H9 (cell line): ENCODE measurements around the gene ZC3H12C. TPM values are rescaled to one million over a fixed set of nuclear protein-coding genes. Genes with fewer than 3 reads are reported as not detected.

ENCODE experiments used
- DNase-seq: peaks from one replicate; pipeline ENCODE4 v3.0.0-alpha.2; 2017
- H2AFZ ChIP-seq: one replicate; pipeline ENCODE4 v1.6.1; 2013; ENCODE audit warnings: mild to moderate bottlenecking, low read length, control low read depth, moderate library complexity
- H2AK5ac ChIP-seq: 2 replicates; pipeline ENCODE4 v1.6.1; 2013; ENCODE audit warnings: low read length, control low read depth, mixed read lengths; ENCODE audit not compliant: insufficient read length
- H2BK120ac ChIP-seq: one replicate; pipeline ENCODE4 v1.6.1; 2013; ENCODE audit warnings: low read depth, mild to moderate bottlenecking, low read length, control low read depth, inconsistent platforms; ENCODE audit not compliant: poor library complexity, severe bottlenecking
- H2BK12ac ChIP-seq: 2 replicates; pipeline ENCODE4 v1.6.1; 2013; ENCODE audit warnings: low read length, control low read depth, mixed read lengths, low read depth; ENCODE audit not compliant: insufficient read length
- H2BK15ac ChIP-seq: 2 replicates; pipeline ENCODE4 v1.6.1; 2013; ENCODE audit warnings: low read depth, low read length, control low read depth
- H2BK20ac ChIP-seq: one replicate; pipeline ENCODE4 v1.6.1; 2013; ENCODE audit warnings: low read depth, mild to moderate bottlenecking, low read length, control low read depth, inconsistent platforms; ENCODE audit not compliant: poor library complexity, severe bottlenecking
- H2BK5ac ChIP-seq: 2 replicates; pipeline ENCODE4 v1.6.1; 2013; ENCODE audit warnings: low read length, control low read depth, mixed read lengths; ENCODE audit not compliant: insufficient read length
- H3K14ac ChIP-seq: 2 replicates; pipeline ENCODE4 v1.6.1; 2013; ENCODE audit warnings: low read length, control low read depth; ENCODE audit not compliant: insufficient read depth
- H3K18ac ChIP-seq: 2 replicates; pipeline ENCODE4 v1.6.1; 2013; ENCODE audit warnings: low read depth, mild to moderate bottlenecking, mixed read lengths, low read length, control low read depth; ENCODE audit not compliant: insufficient read length
- H3K23ac ChIP-seq: 2 replicates; pipeline ENCODE4 v1.6.1; 2013; ENCODE audit warnings: low read length, control low read depth, mixed read lengths, low read depth; ENCODE audit not compliant: insufficient read length
- H3K23me2 ChIP-seq: 2 replicates; pipeline ENCODE4 v1.6.1; 2013; ENCODE audit warnings: low read depth, mild to moderate bottlenecking, mixed read lengths, low read length, control low read depth; ENCODE audit not compliant: insufficient read length, poor library complexity, severe bottlenecking
- H3K27ac ChIP-seq: 2 replicates; pipeline ENCODE4 v1.5.1; 2013; ENCODE audit warnings: low read length, control low read depth, mixed read lengths, low read depth; ENCODE audit not compliant: insufficient read length
- H3K27me3 ChIP-seq: 2 replicates; pipeline ENCODE4 v1.6.1; 2013; ENCODE audit warnings: low read length, control low read depth, inconsistent platforms; ENCODE audit not compliant: insufficient read depth
- H3K4ac ChIP-seq: 2 replicates; pipeline ENCODE4 v1.6.1; 2013; ENCODE audit warnings: low read depth, mild to moderate bottlenecking, control low read depth, inconsistent platforms, low read length, moderate library complexity
- H3K4me1 ChIP-seq: 2 replicates; pipeline ENCODE4 v1.6.1; 2013; ENCODE audit warnings: low read length, control low read depth, inconsistent platforms; ENCODE audit not compliant: insufficient read depth
- H3K4me2 ChIP-seq: 2 replicates; pipeline ENCODE4 v1.6.1; 2013; ENCODE audit warnings: low read length, control low read depth, mixed read lengths; ENCODE audit not compliant: insufficient read length, insufficient read depth
- H3K56ac ChIP-seq: 2 replicates; pipeline ENCODE4 v1.6.1; 2013; ENCODE audit warnings: low read depth, mild to moderate bottlenecking, mixed read lengths, low read length, control low read depth; ENCODE audit not compliant: insufficient read length
- H3K79me1 ChIP-seq: 2 replicates; pipeline ENCODE4 v1.6.1; 2013; ENCODE audit warnings: low read depth, mild to moderate bottlenecking, moderate library complexity, low read length, control low read depth, inconsistent platforms; ENCODE audit not compliant: insufficient read depth, poor library complexity, severe bottlenecking
- H3K79me2 ChIP-seq: 2 replicates; pipeline ENCODE4 v1.6.1; 2013; ENCODE audit warnings: low read length, control low read depth, inconsistent platforms; ENCODE audit not compliant: insufficient read depth
- H3K9ac ChIP-seq: 2 replicates; pipeline ENCODE4 v1.6.1; 2013; ENCODE audit warnings: low read length, control low read depth, mixed read lengths; ENCODE audit not compliant: insufficient read length; ENCODE audit errors: extremely low read depth
- H3K9me3 ChIP-seq: one replicate; pipeline ENCODE4 v1.6.1; 2013; ENCODE audit warnings: low read depth, low read length, inconsistent platforms; ENCODE audit not compliant: control insufficient read depth
- H3T11ph ChIP-seq: one replicate; pipeline ENCODE4 v1.6.1; 2013; ENCODE audit warnings: mild to moderate bottlenecking, low read length, control low read depth, inconsistent platforms
- H4K20me1 ChIP-seq: one replicate; pipeline ENCODE4 v1.6.1; 2013; ENCODE audit not compliant: control insufficient read depth, insufficient read length, insufficient read depth
- H4K5ac ChIP-seq: 2 replicates; pipeline ENCODE4 v1.6.1; 2013; ENCODE audit warnings: low read depth, mild to moderate bottlenecking, mixed read lengths, low read length, control low read depth; ENCODE audit not compliant: insufficient read length
- H4K8ac ChIP-seq: replicated peaks from 2 replicates; pipeline ENCODE4 v1.6.1; 2013; ENCODE audit warnings: low read length, control low read depth, mixed read lengths, low read depth; ENCODE audit not compliant: insufficient read length
- H4K91ac ChIP-seq: 2 replicates; pipeline ENCODE4 v1.6.1; 2013; ENCODE audit warnings: low read depth, mild to moderate bottlenecking, moderate library complexity, mixed read lengths, low read length, control low read depth; ENCODE audit not compliant: insufficient read length
- H3K27ac Mint-ChIP-seq, 3 experiments: 2 replicates in 2 of 3; 3 replicates in 1 of 3; pipeline ENCODE4 v1.8.0; 2020 to 2021; ENCODE audit warnings: mixed read lengths in 3 of 3, mild to moderate bottlenecking in 1 of 3, moderate library complexity in 1 of 3
- H3K27me3 Mint-ChIP-seq: 2 replicates; pipeline ENCODE4 v1.8.0; 2021; ENCODE audit warnings: low read depth, mild to moderate bottlenecking, moderate library complexity, mixed read lengths
- H3K36me3 Mint-ChIP-seq, 3 experiments: 2 replicates in 2 of 3; 3 replicates in 1 of 3; pipeline ENCODE4 v1.8.0; 2020 to 2021; ENCODE audit warnings: low read depth in 3 of 3, mixed read lengths in 3 of 3; ENCODE audit not compliant: insufficient read depth in 1 of 3
- H3K4me1 Mint-ChIP-seq, 2 experiments: 2 replicates each; pipeline ENCODE4 v1.8.0; 2020; ENCODE audit warnings: mixed read lengths in 2 of 2
- H3K4me3 Mint-ChIP-seq, 2 experiments: 2 replicates in 1 of 2; 3 replicates in 1 of 2; pipeline ENCODE4 v1.8.0; 2020 to 2021; ENCODE audit warnings: mild to moderate bottlenecking in 2 of 2, mixed read lengths in 2 of 2, moderate library complexity in 1 of 2
- H3K9me3 Mint-ChIP-seq, 2 experiments: 2 replicates in 1 of 2; 3 replicates in 1 of 2; pipeline ENCODE4 v1.8.0; 2020; ENCODE audit warnings: mild to moderate bottlenecking in 2 of 2, mixed read lengths in 2 of 2, moderate library complexity in 1 of 2
- WGBS: extraction: QIAGEN DNeasy Blood & Tissue Kit; methylation state at CpG from one replicate; pipeline ENCODE4 v1.1.7; 2013; ENCODE audit warnings: missing lambda C conversion rate, low lambda C conversion rate, mixed read lengths; ENCODE audit not compliant: insufficient read length; ENCODE audit errors: extremely low coverage; 5-methylcytosine and 5-hydroxymethylcytosine counted together
- total RNA-seq: library from RNA; stranded (reverse); gene quantifications from 2 replicates; pipeline ENCODE4 v1.2.1, GENCODE V29; 2021
- TF ChIP-seq, protein P1 (sequence below): fragments of 200-600 bp; sonication (generic); conservative IDR thresholded peaks from 3 replicates; pipeline ENCODE4 v1.8.0; 2021; ENCODE audit warnings: antibody characterized with exemption, mild to moderate bottlenecking

ZC3H12C gene
- total RNA-seq, 1 experiment from 2014 or later = 4.8 TPM

DNA sequence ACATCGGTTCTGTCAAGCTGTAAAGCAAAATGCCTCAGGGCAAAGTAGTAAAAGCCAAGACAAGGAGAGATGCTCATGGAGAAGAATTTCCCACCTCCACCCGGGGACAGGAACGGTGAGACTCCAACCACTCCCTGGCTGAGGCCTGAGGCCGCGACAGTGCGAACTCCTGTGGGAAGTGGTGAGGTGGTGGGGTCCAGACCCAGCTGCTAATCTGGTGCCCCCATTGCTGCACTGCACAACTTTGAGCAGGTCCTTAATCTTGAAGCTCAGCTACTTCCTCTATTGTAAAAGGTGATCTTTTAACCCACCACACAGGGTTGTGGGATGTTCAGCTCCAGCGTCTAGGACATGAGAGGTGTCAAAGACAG, 83.9 kb downstream of the ZC3H12C start:
- no peak overlapping the region for H2BK12ac ChIP-seq
- no peak overlapping the region for H2BK15ac ChIP-seq
- no peak overlapping the region for H3K27ac ChIP-seq
- no peak overlapping the region for H3K23ac ChIP-seq
- no peak overlapping the region for H2BK5ac ChIP-seq
- no peak overlapping the region for H3T11ph ChIP-seq
- no peak overlapping the region for H3K18ac ChIP-seq
- no peak overlapping the region for H4K91ac ChIP-seq
- peaks cover 19% of the 10 kb centered on the region; the same call in 1 of the 2 replicates for H3K4me1 ChIP-seq
- H3K9ac ChIP-seq = no peak overlapping the region
- H4K20me1 ChIP-seq = no peaks in the 10 kb centered on the region
- no peaks in the 10 kb centered on the region; a peak in 1 of 7 replicates for H3K36me3 Mint-ChIP-seq
- no peak overlapping the region for H4K5ac ChIP-seq
- no peaks in the 10 kb centered on the region for H3K9me3 ChIP-seq
- H3K4me3 Mint-ChIP-seq = no peak overlapping the region
- no peak for DNase-seq
- TF ChIP-seq, protein P1, sequence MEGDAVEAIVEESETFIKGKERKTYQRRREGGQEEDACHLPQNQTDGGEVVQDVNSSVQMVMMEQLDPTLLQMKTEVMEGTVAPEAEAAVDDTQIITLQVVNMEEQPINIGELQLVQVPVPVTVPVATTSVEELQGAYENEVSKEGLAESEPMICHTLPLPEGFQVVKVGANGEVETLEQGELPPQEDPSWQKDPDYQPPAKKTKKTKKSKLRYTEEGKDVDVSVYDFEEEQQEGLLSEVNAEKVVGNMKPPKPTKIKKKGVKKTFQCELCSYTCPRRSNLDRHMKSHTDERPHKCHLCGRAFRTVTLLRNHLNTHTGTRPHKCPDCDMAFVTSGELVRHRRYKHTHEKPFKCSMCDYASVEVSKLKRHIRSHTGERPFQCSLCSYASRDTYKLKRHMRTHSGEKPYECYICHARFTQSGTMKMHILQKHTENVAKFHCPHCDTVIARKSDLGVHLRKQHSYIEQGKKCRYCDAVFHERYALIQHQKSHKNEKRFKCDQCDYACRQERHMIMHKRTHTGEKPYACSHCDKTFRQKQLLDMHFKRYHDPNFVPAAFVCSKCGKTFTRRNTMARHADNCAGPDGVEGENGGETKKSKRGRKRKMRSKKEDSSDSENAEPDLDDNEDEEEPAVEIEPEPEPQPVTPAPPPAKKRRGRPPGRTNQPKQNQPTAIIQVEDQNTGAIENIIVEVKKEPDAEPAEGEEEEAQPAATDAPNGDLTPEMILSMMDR = no peak
- peaks cover 50 to 59% of the 10 kb centered on the region in 2 experiments for H3K4me1 Mint-ChIP-seq
- H3K4me2 ChIP-seq = no peak overlapping the region
- no peak overlapping the region for H2BK120ac ChIP-seq
- WGBS = no CpG with 5 or more reads among the region's 7 CpGs
- no peaks in the 10 kb centered on the region for H3K79me2 ChIP-seq
- H3K27me3 ChIP-seq = no peaks in the 10 kb centered on the region
- no peak overlapping the region for H2BK20ac ChIP-seq
- no peaks in the 10 kb centered on the region for H3K9me3 Mint-ChIP-seq
- H3K27me3 Mint-ChIP-seq = peaks cover 3% of the 10 kb centered on the region; the same call in 1 of the 2 replicates
- H3K79me1 ChIP-seq = no peaks in the 10 kb centered on the region
- H2AK5ac ChIP-seq = no peak overlapping the region
- H3K27ac Mint-ChIP-seq = no peak overlapping the region
- no peak overlapping the region for H3K14ac ChIP-seq
- no peaks in the 10 kb centered on the region for H3K23me2 ChIP-seq
- H2AFZ ChIP-seq = no peak overlapping the region
- H3K4ac ChIP-seq = no peak overlapping the region
- H3K56ac ChIP-seq = no peak overlapping the region
- H4K8ac ChIP-seq = no peak overlapping the region
